Skeletal muscle satellite cell (primary cell): ENCODE results near the gene DGKI.

Source experiments
- H3K27me3 ChIP-seq: 2 replicates; pipeline ENCODE4 v1.7.0; 2013; ENCODE audit warnings: low read length; ENCODE audit not compliant: control insufficient read depth, insufficient read depth
- H3K36me3 ChIP-seq: 2 replicates; pipeline ENCODE4 v1.7.0; 2013; ENCODE audit warnings: mild to moderate bottlenecking, control low read depth, low read length; ENCODE audit not compliant: insufficient read depth
- H3K4me1 ChIP-seq: 2 replicates; pipeline ENCODE4 v1.7.0; 2013; ENCODE audit warnings: low read length; ENCODE audit not compliant: control insufficient read depth, insufficient read depth
- H3K4me2 ChIP-seq: 2 replicates; pipeline ENCODE4 v1.7.0; 2013; ENCODE audit warnings: mild to moderate bottlenecking, low read length
- H3K4me3 ChIP-seq: 2 replicates; pipeline ENCODE4 v1.7.0; 2013; ENCODE audit warnings: low read length
- H3K9ac ChIP-seq: 2 replicates; pipeline ENCODE4 v1.7.0; 2013; ENCODE audit warnings: mild to moderate bottlenecking, low read depth, low read length, moderate library complexity
- H3K9me3 ChIP-seq: replicated peaks from 2 replicates; pipeline ENCODE4 v1.7.0; 2013; ENCODE audit warnings: mild to moderate bottlenecking, control low read depth, low read length

DGKI gene

DNA sequence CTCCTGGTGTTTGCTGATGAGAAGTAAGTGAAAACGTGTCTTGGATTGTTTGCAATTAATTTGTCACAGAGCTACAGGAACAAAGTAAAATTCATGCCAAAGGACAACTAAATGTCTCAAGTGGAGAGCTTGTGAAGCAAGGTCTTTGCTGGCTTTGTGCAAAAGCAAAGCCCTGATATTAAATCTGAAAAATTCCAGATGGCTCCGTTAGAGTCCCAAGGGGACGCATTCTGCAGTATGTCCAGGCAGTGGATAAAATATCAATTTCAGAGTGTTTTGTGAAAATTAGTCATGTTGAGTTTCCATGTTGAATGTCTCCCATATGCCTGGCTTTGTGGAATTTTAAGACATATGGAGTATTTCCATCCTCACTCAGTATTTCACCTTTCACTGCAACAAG, 400.7 kb downstream of the DGKI start:
- no peak overlapping the region for H3K4me3 ChIP-seq
- no peaks in the 10 kb centered on the region for H3K27me3 ChIP-seq
- no peaks in the 10 kb centered on the region for H3K9me3 ChIP-seq

DNA sequence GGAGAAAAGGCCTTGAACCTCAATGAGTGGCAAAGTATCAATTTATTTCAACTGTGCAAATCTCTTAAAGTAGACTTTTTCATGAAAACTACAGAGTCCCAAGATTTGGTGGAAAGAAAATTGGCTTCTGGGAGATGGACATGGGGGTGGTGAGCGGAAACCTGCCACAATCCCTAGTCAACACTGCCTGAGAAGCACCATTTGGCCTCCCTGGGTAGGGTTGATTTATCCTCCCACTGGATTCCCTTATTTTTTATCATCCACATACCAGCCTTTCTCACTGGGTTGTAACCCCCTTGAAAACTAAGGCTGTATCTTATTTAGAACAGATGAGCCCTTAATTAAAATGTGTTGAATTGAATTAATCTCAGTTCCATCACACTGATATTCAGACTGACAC, 401.5 kb downstream of the DGKI start:
- no peaks in the 10 kb centered on the region for H3K27me3 ChIP-seq
- H3K9me3 ChIP-seq = no peaks in the 10 kb centered on the region
- peaks cover 5% of the 10 kb centered on the region for H3K36me3 ChIP-seq
- H3K9ac ChIP-seq = no peak overlapping the region
- no peak overlapping the region for H3K4me3 ChIP-seq
- H3K4me1 ChIP-seq = peaks cover 17% of the 10 kb centered on the region
- H3K4me2 ChIP-seq = no peak overlapping the region

More for the DNA sequence above, 400.7 kb downstream of the DGKI start:
- H3K36me3 ChIP-seq = peaks cover 5% of the 10 kb centered on the region
- H3K4me2 ChIP-seq = no peak overlapping the region
- peaks cover 17% of the 10 kb centered on the region for H3K4me1 ChIP-seq
- no peak overlapping the region for H3K9ac ChIP-seq

DNA sequence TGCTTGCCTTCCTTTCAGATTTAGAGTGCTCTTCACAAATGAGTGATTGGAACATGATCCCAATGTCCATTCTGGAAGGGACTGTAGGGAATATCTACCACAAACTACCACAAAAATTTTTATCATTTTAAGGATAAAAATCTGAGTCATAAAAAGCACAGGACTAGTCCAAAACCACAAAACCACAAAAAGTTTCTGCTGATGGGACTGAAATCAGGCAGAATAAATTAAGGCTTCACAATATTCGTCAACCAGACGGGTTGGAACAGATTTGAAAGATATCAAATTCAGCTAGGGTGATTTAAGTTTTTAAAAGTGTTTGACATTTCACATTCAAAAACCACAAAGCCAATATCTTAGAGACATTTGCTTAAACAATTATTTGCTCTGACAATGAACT, 403.2 kb downstream of the DGKI start:
- H3K36me3 ChIP-seq = peaks cover 5% of the 10 kb centered on the region
- peak overlapping the region; percentile 13 for H3K4me2 ChIP-seq
- H3K27me3 ChIP-seq = no peaks in the 10 kb centered on the region
- H3K4me3 ChIP-seq = no peak overlapping the region
- H3K4me1 ChIP-seq = peaks cover 14% of the 10 kb centered on the region
- no peaks in the 10 kb centered on the region for H3K9me3 ChIP-seq
- no peak overlapping the region for H3K9ac ChIP-seq

DNA sequence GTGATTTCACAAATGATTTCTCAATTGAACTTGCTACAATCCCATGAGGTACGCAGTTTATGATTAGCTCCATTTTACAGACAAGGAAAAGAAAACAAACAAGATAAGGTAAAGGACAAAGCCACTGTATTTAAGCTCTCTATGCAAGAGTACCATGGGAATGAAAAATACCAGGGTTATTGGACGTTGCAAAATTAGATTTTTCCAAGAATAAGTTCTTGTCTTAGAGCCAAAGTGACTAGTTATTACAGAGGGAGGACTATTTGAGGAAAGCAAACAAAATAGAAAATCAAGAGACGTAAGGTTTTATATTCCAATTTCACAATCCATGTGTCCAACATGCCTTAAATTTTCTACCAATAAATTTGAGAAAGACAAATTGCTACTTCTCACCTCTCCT, 405.3 kb downstream of the DGKI start:
- Histone ChIP-seq H3K4me1 (peaks cover 14% of the 10 kb centered on the region), H3K27me3 (no peaks in the 10 kb centered on the region), H3K9ac (no peak overlapping the region), H3K4me3 (no peak overlapping the region), H3K9me3 (no peaks in the 10 kb centered on the region), H3K36me3 (peaks cover 5% of the 10 kb centered on the region), H3K4me2 (no peak overlapping the region)

DNA sequence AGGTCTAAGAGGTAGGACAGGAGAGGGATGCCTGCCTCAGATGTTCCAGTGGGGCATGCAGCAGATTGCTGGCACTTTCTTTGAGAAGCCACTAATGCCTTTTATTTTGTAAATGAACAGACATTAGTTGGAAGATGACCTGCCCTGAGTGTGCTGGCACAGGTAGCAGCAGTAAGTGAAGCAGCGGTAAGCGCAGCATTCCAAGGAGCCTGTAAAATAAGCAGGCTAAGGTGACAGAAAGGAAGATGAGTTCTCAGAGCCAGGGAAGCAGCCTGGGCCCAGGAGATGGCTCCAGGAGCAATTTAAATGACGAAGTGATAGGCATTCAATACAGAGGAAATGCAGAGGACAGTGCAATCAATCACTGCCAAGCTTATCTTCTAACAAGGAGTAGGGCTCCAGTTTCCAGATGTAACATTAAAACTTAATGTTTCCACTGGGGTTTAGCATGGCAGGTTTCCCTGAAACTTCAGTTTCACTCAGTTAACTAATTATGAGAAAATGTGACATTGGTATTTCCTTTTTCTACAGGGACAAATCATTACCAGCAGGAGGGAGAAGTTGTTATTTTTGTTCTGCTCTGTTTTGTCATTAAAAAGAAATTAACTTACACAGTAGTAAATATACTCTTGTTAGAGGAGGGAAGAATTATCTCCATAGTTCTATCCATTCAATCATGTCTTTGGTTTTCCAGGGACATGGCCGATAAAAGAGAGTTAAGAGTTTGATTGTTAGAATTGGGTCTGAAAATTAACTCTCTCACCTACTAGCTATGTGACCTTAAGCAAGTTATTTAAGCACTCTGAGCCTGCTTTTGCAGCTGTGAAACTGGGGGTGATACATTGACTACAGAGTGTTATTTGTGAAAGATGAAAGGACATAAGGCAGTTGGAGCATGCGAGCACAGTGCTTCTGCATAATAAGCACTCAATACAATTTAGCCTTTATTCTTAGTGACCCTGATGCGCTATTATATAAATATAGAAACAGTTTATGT, 406.6 kb downstream of the DGKI start:
- no peaks in the 10 kb centered on the region for H3K27me3 ChIP-seq
- H3K9me3 ChIP-seq = no peaks in the 10 kb centered on the region
- H3K4me2 ChIP-seq = no peak overlapping the region
- H3K4me1 ChIP-seq = peaks cover 14% of the 10 kb centered on the region
- no peak overlapping the region for H3K9ac ChIP-seq
- no peak overlapping the region for H3K4me3 ChIP-seq
- H3K36me3 ChIP-seq = peaks cover 5% of the 10 kb centered on the region

DNA sequence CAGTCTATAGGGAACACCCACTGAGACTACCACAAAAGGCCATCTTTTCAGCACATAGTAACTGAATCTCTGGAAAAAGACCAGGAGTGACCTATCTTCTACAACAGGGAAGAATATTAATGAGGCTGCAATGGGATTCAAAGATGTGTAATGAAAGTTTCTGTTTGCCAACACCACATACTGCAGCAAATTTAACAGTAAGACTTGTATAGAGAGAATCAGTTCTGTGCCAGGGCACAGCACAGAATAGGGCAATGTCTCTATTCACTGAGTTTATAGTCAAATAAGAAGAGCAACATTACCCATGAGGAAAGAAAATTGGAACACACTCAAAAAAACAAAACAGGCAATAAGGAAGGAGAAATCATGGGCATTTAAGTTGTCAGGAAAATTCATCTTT, 411.8 kb downstream of the DGKI start:
- Histone ChIP-seq H3K27me3 (no peaks in the 10 kb centered on the region), H3K9me3 (no peaks in the 10 kb centered on the region), H3K36me3 (peaks cover 3% of the 10 kb centered on the region), H3K4me2 (no peak overlapping the region), H3K4me1 (no peaks in the 10 kb centered on the region), H3K9ac (no peak overlapping the region), H3K4me3 (no peak overlapping the region)

DNA sequence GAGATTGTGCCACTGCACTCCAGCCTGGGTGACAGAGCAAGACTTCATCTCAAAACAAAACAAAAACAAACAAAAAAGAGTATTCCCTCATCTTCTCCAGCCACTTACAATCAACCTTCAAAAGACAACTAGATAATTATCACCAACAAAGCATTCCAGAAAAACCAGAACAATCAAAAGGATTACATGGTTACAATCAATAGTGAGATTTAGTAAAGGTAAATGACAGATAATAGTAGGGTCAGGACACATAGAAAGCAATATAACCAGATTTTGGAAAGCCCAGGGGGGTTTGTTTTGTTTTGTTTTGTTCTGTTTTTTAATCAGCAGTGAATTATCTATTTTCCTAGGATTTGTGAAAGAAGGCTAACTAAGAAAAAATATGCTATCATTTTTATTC, 412.2 kb downstream of the DGKI start:
- Histone ChIP-seq H3K9me3 (no peaks in the 10 kb centered on the region), H3K4me1 (no peaks in the 10 kb centered on the region), H3K4me2 (no peak overlapping the region), H3K4me3 (no peak overlapping the region), H3K36me3 (peaks cover 3% of the 10 kb centered on the region), H3K27me3 (no peaks in the 10 kb centered on the region), H3K9ac (no peak overlapping the region)

DNA sequence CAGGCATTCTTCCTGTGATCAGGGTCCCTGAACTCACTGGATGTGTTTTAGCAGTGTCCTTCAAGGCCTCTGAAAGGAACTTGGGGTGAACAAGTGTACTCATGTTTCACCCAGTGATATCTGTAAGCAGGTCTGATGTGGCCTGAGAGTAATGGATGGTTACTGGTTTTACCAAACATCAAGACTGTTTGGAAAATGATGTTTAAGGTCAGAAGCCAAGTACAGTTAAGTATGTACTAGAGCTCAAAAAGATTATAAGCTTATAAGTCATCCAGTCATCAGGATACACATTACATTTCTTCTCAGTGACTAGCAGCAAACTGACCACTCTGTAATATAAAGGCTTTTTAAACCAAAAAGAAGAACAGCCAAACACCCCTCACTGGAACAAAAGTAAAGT, 423.5 kb downstream of the DGKI start:
- no peak overlapping the region for H3K4me3 ChIP-seq
- H3K27me3 ChIP-seq = no peaks in the 10 kb centered on the region
- H3K36me3 ChIP-seq = no peaks in the 10 kb centered on the region
- H3K4me1 ChIP-seq = peaks cover 27% of the 10 kb centered on the region
- H3K9me3 ChIP-seq = no peaks in the 10 kb centered on the region
- peak overlapping the region; percentile 17 for H3K4me2 ChIP-seq
- peak overlapping the region; percentile 27 for H3K9ac ChIP-seq

DNA sequence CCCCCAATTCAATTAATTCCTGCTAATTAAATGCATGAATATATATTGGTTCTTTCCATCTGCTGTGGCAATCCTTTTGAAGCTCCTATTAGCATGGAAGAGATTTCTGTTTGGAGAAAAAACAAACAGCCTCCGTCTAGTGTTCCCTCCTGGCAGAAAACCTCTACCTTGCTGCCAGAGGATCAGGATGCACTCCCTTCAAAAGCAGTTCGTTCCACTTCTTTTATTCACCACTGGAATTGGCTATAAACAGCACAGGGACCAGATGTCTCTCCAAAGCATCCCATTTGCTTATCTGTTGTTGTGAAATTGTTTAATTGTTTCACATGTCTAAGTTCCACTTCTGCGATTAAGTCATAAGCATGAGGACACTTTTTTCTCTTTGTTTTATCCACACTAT, 425.4 kb downstream of the DGKI start:
- Histone ChIP-seq H3K4me3 (no peak overlapping the region), H3K9ac (no peak overlapping the region), H3K4me2 (peak overlapping the region; percentile 17), H3K4me1 (peaks cover 41% of the 10 kb centered on the region), H3K9me3 (no peaks in the 10 kb centered on the region), H3K36me3 (no peaks in the 10 kb centered on the region), H3K27me3 (no peaks in the 10 kb centered on the region)

DNA sequence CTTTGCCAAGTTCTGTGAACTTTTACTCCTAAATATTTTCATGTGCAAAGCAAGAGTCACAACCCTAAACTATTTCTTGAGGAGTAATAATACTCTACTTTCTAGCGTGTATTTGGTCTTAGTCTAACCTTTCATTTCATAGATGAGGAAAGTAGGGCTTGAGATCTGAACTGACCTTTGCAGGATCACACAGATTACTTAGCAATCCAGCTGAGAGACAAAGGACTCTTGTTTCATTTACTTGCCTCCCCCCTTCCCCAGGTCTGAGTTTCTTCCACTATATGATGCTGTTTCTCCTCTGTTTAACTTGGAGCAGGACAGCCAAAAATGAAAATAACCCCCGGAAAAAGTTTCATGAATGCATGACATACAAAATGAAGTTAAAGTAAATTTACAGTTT, 427.9 kb downstream of the DGKI start:
- Histone ChIP-seq H3K27me3 (no peaks in the 10 kb centered on the region), H3K4me2 (no peak overlapping the region), H3K4me3 (no peak overlapping the region), H3K9ac (no peak overlapping the region), H3K4me1 (peaks cover 38% of the 10 kb centered on the region), H3K36me3 (no peaks in the 10 kb centered on the region), H3K9me3 (no peaks in the 10 kb centered on the region)

DNA sequence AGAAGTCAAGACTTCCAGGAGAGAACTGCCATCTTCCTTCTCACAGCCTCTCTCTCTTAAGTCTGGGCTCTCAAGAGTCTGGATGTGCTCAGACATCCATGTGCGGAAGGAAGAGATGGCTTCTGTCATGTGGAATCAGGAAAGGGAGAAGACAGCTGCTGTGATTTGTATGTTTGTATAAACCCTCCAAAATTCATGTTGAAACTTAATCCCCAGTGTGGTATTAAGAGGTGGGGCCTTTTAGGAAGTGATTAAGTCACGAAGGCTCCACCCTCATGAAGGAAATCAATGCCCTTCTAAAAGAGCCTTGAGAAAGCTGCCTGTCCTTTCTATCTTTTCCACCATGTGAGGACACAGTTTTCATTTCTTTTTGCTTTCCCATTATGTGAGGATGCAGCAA, 429.3 kb downstream of the DGKI start:
- H3K4me1 ChIP-seq = peaks cover 28% of the 10 kb centered on the region

DNA sequence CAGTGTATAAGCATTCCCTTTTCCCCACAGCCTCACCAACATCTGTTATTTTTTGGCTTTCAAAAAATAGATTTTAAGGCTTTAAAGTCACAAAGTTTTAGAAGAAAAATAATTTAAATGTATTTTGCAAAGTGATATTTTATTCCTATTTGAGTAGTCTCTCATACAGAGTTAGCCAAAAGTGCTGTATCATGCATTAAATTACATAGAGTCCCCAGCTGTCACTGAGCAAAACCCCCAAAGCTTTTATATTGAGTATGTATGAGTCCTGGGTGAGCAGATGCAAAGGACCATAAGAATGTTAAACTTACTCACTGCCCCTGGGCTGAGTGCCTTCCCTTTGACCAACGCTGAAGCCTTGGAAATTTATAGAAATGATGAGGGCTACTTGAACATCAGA, 432.9 kb downstream of the DGKI start:
- Histone ChIP-seq H3K4me3 (no peak overlapping the region), H3K9me3 (no peaks in the 10 kb centered on the region), H3K36me3 (peaks cover 3% of the 10 kb centered on the region), H3K27me3 (no peaks in the 10 kb centered on the region), H3K9ac (no peak overlapping the region), H3K4me2 (no peak overlapping the region), H3K4me1 (peaks cover 15% of the 10 kb centered on the region)

More for the DNA sequence above, 429.3 kb downstream of the DGKI start:
- Histone ChIP-seq H3K36me3 (no peaks in the 10 kb centered on the region), H3K9me3 (no peaks in the 10 kb centered on the region), H3K27me3 (no peaks in the 10 kb centered on the region), H3K9ac (no peak overlapping the region), H3K4me2 (peak overlapping the region; percentile 17), H3K4me3 (no peak overlapping the region)
